CD4-positive, alpha-beta T cell treated with Interleukin-2 at 100 ng/mL for 4 hours (primary cell): Measurements from ENCODE around the gene PCDHA11.
"Not testable (repeated sequence)": the region's sequence is repeated elsewhere in the genome, so short reads cannot be mapped to it uniquely, and the experiment has no call there.

ENCODE experiments used
- DNase-seq: peaks from one replicate; pipeline ENCODE4 v3.0.0-alpha.2; 2020; ENCODE audit warnings: low spot score

PCDHA11 gene, protein sequence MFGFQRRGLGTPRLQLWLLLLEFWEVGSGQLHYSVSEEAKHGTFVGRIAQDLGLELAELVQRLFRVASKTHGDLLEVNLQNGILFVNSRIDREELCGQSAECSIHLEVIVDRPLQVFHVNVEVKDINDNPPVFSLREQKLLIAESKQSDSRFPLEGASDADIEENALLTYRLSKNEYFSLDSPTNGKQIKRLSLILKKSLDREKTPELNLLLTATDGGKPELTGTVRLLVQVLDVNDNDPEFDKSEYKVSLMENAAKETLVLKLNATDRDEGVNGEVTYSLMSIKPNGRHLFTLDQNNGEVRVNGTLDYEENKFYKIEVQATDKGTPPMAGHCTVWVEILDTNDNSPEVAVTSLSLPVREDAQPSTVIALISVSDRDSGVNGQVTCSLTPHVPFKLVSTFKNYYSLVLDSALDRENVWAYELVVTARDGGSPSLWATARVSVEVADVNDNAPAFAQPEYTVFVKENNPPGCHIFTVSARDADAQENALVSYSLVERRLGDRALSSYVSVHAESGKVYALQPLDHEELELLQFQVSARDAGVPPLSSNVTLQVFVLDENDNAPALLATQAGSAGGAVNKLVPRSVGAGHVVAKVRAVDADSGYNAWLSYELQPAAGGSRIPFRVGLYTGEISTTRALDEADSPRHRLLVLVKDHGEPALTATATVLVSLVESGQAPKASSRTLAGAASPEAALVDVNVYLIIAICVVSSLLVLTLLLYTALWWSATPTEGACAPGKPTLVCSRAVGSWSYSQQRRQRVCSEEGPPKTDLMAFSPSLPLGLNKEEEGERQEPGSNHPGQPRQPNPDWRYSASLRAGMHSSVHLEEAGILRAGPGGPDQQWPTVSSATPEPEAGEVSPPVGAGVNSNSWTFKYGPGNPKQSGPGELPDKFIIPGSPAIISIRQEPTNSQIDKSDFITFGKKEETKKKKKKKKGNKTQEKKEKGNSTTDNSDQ

DNA sequence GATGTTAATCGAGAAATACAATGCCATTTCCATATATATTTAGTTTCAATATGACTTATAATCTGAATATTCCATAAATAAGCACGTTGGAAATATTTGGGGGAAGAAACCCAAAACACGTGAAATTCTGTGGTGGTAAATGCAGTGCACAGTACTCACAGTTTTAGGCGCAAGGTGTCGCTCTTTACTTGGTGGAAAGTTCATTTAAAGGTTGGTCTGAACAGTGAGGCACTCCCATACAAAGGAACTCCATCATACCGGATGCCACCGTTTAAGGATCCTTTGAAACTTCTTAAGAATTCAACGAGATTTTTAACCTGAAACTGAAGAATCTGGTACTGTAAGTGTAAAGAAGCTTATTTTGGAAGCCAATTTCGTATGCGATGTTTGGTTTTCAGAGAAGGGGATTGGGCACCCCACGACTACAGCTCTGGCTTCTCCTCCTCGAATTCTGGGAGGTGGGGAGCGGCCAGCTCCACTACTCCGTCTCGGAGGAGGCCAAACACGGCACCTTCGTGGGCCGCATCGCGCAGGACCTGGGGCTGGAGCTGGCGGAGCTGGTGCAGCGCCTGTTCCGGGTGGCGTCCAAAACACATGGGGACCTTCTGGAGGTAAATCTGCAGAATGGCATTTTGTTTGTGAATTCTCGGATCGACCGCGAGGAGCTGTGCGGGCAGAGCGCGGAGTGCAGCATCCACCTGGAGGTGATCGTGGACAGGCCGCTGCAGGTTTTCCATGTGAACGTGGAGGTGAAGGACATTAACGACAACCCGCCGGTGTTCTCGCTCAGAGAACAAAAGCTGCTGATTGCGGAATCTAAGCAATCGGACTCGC, at the start of gene PCDHA11:
Gene PCDHA11 (plus strand): TSS at position 237 of the 834 bp plus-strand sequence. CDS start 147 bp downstream, at position 384.
- DNase-seq: no peak

DNA sequence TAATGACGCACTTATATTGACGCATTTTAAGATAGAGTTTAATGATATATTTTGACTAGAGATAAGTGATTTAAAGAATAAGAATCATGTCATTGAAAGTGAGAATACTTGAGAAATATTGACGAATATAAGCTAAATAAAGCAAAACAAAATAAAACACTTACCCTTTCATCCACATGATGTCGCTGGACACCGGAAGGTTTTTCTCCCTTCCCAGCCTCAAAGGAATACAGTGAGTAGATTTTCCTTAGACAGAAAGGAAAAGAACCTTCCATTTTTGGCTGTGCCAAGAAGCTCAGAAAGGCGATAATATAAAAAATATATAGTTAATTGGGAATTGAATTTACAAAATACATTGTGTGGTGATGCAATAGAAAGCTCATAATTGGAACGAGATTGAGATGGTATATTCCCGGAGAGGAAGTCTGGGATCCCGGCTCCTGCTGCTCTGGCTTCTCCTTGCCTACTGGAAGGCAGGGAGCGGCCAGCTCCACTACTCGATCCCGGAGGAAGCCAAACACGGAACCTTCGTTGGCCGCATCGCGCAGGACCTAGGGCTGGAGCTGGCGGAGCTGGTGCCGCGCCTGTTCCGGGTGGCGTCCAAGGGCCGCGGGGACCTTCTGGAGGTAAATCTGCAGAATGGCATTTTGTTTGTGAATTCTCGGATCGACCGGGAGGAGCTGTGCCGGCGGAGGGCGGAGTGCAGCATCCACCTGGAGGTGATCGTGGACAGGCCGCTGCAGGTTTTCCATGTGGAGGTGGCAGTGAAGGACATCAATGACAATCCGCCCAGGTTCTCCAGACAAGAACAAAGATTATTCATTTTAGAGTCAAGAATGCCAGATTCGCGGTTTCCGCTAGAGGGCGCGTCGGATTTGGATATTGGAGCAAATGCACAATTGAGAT, 47.1 kb upstream of the PCDHA11 start, which contains the start of gene PCDHA5:
Gene PCDHA5 (plus strand): TSS at position 239 of the 906 bp plus-strand sequence.
- DNase-seq: no peak

DNA sequence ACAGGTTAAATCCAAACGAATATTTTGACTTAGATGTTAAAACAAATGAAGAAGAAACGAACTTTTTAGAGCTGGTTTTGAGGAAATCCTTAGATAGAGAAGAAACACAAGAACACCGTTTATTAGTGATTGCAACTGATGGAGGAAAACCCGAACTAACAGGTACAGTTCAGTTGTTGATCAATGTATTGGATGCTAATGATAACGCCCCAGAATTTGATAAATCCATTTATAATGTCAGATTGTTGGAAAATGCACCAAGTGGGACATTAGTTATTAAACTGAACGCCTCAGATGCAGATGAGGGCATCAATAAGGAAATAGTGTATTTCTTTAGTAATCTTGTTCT, 46.5 kb upstream of the PCDHA11 start:
- DNase-seq: no peak

DNA sequence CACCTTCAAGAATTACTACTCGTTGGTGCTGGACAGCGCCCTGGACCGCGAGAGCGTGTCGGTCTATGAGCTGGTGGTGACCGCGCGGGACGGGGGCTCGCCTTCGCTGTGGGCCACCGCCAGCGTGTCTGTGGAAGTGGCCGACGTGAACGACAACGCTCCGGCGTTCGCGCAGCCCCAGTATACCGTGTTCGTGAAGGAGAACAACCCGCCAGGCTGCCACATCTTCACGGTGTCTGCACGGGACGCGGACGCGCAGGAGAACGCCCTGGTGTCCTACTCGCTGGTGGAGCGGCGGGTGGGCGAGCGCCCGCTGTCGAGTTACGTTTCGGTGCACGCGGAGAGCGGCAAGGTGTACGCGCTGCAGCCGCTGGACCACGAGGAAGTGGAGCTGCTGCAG, 45.8 kb upstream of the PCDHA11 start:
- DNase-seq: not testable (repeated sequence)

DNA sequence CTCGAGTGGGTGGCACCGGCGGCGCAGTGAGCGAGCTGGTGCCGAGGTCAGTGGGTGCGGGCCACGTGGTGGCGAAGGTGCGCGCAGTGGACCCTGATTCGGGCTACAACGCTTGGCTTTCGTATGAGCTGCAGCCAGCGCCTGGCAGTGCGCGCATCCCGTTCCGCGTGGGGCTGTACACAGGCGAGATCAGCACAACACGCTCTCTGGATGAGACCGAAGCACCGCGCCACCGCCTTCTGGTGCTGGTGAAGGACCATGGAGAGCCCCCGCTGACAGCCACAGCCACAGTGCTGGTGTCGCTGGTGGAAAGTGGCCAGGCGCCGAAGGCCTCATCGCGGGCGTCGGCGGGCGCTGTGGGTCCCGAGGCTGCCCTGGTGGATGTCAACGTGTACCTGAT, 45.3 kb upstream of the PCDHA11 start:
- DNase-seq: no peak

DNA sequence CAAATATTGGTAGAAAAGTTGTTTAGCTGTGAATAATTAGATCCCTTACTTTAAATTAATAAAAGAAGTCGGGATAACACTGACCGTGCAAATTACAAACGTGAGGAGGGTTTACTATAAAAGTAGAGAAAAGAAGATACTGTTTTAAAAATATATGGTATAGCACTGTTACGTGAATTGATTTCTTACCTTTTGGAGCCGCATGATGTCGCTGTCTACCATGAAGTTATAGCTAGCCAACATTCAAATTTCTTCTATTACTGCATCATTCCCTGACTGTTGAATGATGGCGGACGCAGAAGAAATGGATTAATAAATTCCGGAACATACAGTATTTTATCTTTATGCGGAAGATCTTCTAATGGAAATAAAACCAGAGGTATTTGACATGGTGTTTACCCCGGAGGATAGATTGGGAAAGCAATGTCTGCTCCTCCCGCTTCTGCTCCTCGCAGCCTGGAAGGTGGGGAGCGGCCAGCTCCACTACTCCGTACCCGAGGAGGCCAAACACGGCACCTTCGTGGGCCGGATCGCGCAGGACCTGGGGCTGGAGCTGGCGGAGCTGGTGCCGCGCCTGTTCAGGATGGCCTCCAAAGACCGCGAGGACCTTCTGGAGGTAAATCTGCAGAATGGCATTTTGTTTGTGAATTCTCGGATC, 40.9 kb upstream of the PCDHA11 start, which contains the start of gene PCDHA6:
Gene PCDHA6 (plus strand): TSS at position 257 of the 658 bp plus-strand sequence. CDS start 132 bp downstream, at position 389.
- no peak for DNase-seq

DNA sequence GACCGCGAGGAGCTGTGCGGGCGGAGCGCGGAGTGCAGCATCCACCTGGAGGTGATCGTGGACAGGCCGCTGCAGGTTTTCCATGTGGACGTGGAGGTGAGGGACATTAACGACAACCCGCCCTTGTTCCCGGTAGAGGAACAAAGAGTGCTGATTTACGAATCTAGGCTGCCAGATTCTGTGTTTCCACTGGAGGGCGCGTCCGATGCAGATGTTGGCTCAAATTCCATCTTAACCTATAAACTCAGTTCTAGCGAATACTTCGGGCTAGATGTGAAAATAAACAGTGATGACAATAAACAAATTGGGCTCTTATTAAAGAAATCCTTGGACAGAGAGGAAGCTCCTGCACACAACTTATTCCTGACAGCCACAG, 40.4 kb upstream of the PCDHA11 start:
- no peak for DNase-seq

DNA sequence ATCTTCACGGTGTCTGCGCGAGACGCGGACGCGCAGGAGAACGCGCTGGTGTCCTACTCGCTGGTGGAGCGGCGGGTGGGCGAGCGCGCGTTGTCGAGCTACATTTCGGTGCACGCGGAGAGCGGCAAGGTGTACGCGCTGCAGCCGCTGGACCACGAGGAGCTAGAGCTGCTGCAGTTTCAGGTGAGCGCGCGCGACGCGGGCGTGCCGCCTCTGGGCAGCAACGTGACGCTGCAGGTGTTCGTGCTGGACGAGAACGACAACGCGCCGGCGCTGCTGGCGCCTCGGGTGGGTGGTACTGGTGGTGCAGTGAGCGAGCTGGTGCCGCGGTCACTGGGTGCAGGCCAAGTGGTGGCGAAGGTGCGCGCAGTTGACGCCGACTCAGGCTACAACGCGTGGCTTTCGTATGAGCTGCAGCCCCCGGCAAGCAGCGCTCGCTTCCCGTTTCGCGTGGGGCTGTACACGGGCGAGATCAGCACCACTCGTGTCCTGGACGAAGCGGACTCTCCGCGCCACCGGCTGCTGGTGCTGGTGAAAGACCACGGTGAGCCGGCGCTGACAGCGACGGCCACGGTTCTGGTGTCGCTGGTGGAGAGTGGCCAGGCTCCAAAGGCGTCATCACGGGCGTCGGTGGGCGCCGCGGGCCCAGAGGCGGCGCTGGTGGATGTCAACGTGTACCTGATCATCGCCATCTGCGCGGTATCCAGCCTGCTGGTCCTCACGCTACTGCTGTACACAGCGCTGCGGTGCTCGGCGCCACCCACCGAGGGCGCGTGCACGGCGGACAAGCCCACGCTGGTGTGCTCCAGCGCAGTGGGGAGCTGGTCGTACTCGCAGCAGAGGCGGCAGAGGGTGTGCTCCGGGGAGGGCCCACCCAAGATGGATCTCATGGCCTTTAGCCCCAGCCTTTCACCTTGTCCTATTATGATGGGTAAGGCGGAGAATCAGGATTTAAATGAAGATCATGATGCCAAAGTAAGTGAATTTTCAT, 39.0 kb upstream of the PCDHA11 start:
- not testable (repeated sequence) for DNase-seq

DNA sequence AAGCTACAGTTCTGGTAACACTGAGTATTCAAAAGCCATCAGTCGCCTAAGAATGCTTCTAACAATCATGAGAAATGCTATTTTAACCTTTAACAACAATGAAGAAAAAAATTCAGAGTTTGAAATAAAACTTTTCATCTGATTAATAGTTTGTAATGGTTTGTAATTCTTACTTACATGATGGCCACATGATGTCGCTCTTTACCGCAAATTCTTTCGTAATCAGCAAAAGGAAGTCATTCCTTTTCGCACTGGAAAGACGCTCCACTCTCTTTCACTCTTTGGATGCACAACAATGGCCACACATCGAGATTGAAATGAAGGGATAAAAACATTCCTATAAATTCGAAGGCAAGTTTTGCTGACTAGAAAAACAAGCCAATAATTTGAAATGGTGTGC, 34.8 kb upstream of the PCDHA11 start, which contains the start of gene PCDHA7:
Gene PCDHA7 (plus strand): TSS at position 277 of the 400 bp plus-strand sequence. CDS start 115 bp downstream, at position 392.
- DNase-seq: no peak

DNA sequence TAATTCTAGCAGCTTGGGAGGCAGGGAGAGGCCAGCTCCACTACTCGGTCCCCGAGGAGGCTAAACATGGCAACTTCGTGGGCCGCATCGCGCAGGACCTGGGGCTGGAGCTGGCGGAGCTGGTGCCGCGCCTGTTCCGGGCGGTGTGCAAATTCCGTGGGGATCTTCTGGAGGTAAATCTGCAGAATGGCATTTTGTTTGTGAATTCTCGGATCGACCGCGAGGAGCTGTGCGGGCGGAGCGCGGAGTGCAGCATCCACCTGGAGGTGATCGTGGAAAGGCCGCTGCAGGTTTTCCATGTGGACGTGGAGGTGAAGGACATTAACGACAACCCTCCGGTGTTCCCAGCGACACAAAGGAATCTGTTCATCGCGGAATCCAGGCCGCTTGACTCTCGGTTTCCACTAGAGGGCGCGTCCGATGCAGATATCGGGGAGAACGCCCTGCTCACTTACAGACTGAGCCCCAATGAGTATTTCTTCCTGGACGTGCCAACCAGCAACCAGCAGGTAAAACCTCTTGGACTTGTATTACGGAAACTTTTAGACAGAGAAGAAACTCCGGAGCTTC, 34.2 kb upstream of the PCDHA11 start:
- not testable (repeated sequence) for DNase-seq

DNA sequence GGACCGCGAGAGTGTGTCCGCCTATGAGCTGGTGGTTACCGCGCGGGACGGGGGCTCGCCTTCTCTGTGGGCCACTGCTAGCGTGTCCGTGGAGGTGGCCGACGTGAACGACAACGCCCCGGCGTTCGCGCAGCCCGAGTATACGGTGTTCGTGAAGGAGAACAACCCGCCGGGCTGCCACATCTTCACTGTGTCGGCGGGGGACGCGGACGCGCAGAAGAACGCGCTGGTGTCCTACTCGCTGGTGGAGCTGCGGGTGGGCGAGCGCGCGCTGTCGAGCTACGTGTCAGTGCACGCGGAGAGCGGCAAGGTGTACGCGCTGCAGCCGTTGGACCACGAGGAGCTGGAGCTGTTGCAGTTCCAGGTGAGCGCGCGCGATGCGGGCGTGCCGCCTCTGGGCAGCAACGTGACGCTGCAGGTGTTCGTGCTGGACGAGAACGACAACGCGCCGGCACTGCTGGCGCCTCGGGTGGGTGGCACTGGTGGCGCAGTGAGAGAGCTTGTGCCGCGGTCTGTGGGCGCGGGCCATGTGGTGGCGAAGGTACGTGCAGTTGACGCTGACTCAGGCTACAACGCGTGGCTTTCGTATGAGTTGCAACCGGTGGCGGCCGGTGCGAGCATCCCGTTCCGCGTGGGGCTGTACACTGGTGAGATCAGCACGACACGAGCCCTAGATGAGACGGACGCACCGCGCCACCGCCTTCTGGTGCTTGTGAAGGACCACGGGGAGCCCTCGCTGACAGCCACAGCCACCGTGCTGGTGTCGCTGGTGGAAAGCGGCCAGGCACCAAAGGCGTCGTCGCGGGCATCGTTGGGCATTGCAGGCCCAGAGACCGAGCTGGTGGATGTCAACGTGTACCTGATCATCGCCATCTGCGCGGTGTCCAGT, 32.9 kb upstream of the PCDHA11 start:
- no peak for DNase-seq

DNA sequence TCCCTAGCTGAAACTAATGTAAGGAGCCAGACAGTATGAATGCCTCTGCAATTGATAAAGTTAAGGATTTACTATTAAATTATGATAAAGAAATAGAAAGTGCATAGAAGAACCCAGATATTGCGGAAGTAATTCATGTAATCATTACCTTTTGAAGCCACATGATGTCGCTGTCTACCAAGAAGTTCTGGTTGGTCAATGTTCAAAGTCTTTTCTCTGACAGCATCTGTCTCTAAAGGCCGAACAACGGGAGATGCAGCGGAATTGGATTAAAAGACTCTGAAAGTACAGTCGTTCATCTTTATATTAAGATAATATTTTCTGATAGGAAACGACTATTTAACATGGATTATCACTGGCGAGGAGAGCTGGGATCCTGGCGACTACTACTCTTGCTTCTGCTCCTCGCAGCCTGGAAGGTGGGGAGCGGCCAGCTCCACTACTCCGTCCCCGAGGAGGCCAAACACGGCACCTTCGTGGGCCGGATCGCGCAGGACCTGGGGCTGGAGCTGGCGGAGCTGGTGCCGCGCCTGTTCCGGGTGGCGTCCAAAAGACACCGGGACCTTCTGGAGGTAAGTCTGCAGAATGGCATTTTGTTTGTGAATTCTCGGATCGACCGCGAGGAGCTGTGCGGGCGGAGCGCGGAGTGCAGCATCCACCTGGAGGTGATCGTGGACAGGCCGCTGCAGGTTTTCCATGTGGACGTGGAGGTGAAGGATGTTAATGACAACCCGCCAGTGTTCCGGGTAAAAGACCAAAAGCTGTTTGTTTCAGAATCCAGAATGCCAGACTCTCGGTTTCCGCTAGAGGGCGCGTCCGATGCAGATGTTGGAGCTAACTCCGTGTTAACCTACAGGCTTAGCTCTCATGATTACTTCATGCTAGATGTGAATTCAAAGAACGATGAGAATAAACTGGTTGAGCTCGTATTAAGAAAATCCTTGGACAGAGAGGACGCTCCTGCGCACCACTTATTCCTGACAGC, 27.5 kb upstream of the PCDHA11 start, which contains the start of gene PCDHA8:
Gene PCDHA8 (plus strand): TSS at position 210 of the 985 bp plus-strand sequence. CDS start 135 bp downstream, at position 345.
- DNase-seq: peak; percentile 1

DNA sequence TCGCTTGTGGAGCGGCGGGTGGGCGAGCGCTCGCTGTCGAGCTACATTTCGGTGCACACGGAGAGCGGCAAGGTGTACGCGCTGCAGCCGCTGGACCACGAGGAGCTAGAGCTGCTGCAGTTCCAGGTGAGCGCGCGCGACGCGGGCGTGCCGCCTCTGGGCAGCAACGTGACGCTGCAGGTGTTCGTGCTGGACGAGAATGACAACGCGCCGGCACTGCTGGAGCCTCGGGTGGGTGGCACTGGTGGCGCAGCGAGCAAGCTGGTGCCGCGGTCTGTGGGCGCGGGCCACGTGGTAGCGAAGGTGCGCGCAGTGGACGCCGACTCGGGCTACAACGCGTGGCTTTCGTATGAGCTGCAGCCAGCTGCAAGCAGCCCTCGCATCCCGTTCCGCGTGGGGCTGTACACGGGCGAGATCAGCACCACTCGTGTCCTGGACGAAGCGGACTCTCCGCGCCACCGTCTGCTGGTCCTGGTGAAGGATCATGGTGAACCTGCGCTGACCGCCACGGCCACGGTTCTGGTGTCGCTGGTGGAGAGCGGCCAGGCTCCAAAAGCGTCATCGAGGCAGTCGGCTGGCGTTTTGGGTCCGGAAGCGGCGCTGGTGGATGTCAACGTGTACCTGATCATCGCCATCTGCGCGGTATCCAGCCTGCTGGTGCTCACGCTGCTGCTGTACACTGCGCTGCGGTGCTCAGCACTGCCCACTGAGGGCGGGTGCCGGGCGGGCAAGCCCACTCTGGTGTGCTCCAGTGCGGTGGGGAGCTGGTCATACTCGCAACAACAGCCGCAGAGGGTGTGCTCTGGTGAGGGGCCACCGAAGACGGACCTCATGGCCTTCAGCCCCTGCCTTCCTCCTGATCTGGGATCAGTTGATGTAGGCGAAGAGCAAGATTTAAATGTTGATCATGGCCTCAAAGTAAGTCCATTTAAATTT, 25.7 kb upstream of the PCDHA11 start:
- DNase-seq: no peak

DNA sequence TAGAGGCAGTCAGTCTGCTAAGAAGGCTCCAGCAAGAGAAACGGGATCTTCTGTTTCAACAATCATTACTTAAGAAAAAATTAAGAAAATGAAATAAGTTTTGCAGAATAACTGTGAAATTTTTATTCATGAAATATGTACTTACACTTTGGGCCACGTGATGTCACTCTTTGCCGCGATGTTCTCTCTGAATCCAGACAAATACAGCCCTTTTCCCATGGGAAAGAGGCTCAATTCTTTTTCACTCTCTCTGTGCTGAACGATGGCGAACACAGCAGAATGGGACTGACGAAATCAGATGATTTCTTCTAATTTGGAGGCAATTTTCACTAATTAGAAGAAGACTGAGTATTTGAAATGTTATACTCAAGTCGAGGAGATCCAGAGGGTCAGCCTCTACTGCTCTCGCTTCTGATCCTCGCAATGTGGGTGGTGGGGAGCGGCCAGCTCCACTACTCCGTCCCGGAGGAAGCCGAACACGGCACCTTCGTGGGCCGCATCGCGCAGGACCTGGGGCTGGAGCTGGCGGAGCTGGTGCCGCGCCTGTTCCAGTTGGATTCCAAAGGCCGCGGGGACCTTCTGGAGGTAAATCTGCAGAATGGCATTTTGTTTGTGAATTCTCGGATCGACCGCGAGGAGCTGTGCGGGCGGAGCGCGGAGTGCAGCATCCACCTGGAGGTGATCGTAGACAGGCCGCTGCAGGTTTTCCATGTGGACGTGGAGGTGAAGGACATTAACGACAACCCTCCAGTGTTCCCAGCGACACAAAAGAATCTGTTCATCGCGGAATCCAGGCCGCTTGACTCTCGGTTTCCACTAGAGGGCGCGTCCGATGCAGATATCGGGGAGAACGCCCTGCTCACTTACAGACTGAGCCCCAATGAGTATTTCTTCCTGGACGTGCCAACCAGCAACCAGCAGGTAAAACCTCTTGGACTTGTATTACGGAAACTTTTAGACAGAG, 20.3 kb upstream of the PCDHA11 start, which contains the start of gene PCDHA9:
Gene PCDHA9 (plus strand): TSS at position 244 of the 964 bp plus-strand sequence. CDS start 114 bp downstream, at position 358.
- not testable (repeated sequence) for DNase-seq
